Memory B cell (primary cell): ENCODE data around the gene LDB3.
"Not testable (repeated sequence)": the region's sequence is repeated elsewhere in the genome, so short reads cannot be mapped to it uniquely, and the experiment has no call there.

ENCODE experiments used
- ATAC-seq: fragments of 150-1000 bp; cut with Tn5 transposase; 2 replicates; pipeline ENCODE4 v1.10.0; 2021; ENCODE audit warnings: low read depth, mild to moderate bottlenecking, moderate library complexity
- DNase-seq, 2 donors: peaks; one replicate each; pipeline ENCODE4 v3.0.0; 2022; ENCODE audit warnings: low spot score in 2 of 2
- H3K27ac Mint-ChIP-seq: one replicate; pipeline ENCODE4 v1.8.0; 2022; ENCODE audit warnings: mild to moderate bottlenecking, moderate library complexity, mixed read lengths
- H3K27me3 Mint-ChIP-seq: one replicate; pipeline ENCODE4 v1.8.0; 2022; ENCODE audit warnings: mixed read lengths
- H3K36me3 Mint-ChIP-seq: one replicate; pipeline ENCODE4 v1.8.0; 2022; ENCODE audit warnings: mild to moderate bottlenecking, mixed read lengths
- H3K4me1 Mint-ChIP-seq: one replicate; pipeline ENCODE4 v1.8.0; 2022; ENCODE audit warnings: mixed read lengths
- H3K4me3 Mint-ChIP-seq: one replicate; pipeline ENCODE4 v1.8.0; 2022; ENCODE audit warnings: mild to moderate bottlenecking, moderate library complexity, mixed read lengths
- H3K9me3 Mint-ChIP-seq: one replicate; pipeline ENCODE4 v1.8.0; 2022; ENCODE audit warnings: mixed read lengths

Gene LDB3

DNA sequence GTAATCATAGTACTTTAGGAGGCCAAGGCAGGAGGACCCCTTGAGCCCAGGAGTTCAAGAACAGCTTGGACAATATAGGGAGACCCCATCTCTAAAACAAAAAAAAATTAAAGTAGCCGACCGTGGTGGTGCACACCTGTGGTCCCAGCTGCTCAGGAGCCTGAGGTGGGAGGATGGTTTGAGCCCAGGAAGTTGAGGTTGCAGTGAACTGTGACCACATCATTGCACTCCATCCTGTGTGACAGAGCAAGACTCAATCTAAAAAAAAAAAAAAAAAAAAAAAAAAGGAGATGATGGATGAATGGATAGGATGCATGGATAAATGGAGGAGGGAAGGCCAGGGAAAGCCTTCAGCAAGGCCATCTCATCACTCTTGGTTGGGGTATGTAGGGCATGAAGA lies 54.7 kb downstream of the LDB3 start:
- ATAC-seq = peak; percentile 43
- Mint-ChIP-seq H3K9me3 (no peaks in the 10 kb centered on the region), H3K36me3 (no peaks in the 10 kb centered on the region), H3K27ac (no peak overlapping the region), H3K27me3 (peaks cover 4% of the 10 kb centered on the region), H3K4me3 (no peak overlapping the region), H3K4me1 (peaks cover 6% of the 10 kb centered on the region)
- DNase-seq = no peak

DNA sequence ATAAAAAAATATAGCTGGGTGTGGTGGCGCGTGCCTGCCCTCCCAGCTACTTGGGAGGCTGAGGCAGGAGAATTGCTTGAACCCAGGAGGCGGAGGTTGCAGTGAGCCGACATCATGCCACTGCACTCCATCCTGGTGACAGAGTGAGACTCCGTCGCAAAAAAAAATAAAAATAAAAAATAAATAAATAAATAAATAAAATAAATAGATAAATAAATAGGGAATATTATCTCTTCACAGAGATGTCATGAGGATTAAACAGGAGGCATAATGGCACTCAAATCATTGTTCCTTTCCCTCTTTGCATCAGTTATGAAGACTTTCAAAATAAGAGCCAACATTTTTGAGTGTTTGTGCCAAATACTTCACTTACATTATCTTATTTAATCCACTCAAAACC lies 56.1 kb downstream of the LDB3 start:
- H3K36me3 Mint-ChIP-seq = no peaks in the 10 kb centered on the region
- H3K9me3 Mint-ChIP-seq = no peaks in the 10 kb centered on the region
- DNase-seq = no peak
- ATAC-seq = no peak
- peaks cover 6% of the 10 kb centered on the region for H3K4me1 Mint-ChIP-seq
- no peak overlapping the region for H3K4me3 Mint-ChIP-seq
- peaks cover 6% of the 10 kb centered on the region for H3K27me3 Mint-ChIP-seq
- H3K27ac Mint-ChIP-seq = no peak overlapping the region

- Mint-ChIP-seq H3K9me3 (no peaks in the 10 kb centered on the region), H3K4me1 (peaks cover 6% of the 10 kb centered on the region), H3K4me3 (no peak overlapping the region), H3K36me3 (no peaks in the 10 kb centered on the region), H3K27ac (no peak overlapping the region), H3K27me3 (peaks cover 8% of the 10 kb centered on the region)
- ATAC-seq = no peak
- no peak for DNase-seq
These were observed 57.8 kb downstream of the LDB3 start for GRCh38 chr10:86725980-86726676.

DNA sequence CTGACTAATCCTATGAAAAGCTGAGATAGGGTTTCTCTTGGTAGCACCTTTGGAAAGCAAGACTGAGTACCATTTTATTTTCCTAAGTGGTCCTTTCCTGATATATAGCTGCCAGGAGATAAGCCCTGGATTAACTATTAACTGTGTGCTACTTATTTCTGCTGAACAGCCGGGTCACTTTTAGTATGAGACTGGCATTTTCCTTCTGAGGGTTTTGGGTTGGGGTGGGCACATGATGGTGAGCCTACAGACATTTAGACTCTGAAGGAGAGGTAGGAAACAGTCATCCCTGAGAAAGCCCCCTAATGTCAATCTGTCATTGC lies 58.3 kb downstream of the LDB3 start:
- H3K36me3 Mint-ChIP-seq = no peaks in the 10 kb centered on the region
- no peaks in the 10 kb centered on the region for H3K9me3 Mint-ChIP-seq
- DNase-seq (no peak), ATAC-seq (no peak)
- peaks cover 6% of the 10 kb centered on the region for H3K27me3 Mint-ChIP-seq
- H3K27ac Mint-ChIP-seq = no peak overlapping the region
- peaks cover 6% of the 10 kb centered on the region for H3K4me1 Mint-ChIP-seq
- H3K4me3 Mint-ChIP-seq = no peak overlapping the region

GRCh38 chr10:86727470-86727869 lies 59.2 kb downstream of the LDB3 start:
- ATAC-seq (no peak), DNase-seq (no peak)
- H3K9me3 Mint-ChIP-seq = no peaks in the 10 kb centered on the region
- H3K4me1 Mint-ChIP-seq = peaks cover 6% of the 10 kb centered on the region
- H3K4me3 Mint-ChIP-seq = no peak overlapping the region
- H3K27me3 Mint-ChIP-seq = peaks cover 6% of the 10 kb centered on the region
- H3K36me3 Mint-ChIP-seq = no peaks in the 10 kb centered on the region
- no peak overlapping the region for H3K27ac Mint-ChIP-seq

GRCh38 chr10:86728056-86728455 lies 59.7 kb downstream of the LDB3 start:
- Mint-ChIP-seq H3K4me3 (no peak overlapping the region), H3K27me3 (peaks cover 6% of the 10 kb centered on the region), H3K36me3 (no peaks in the 10 kb centered on the region), H3K27ac (no peak overlapping the region), H3K4me1 (peaks cover 6% of the 10 kb centered on the region), H3K9me3 (no peaks in the 10 kb centered on the region)
- ATAC-seq = no peak
- no peak for DNase-seq

GRCh38 chr10:86729677-86730076 lies 61.4 kb downstream of the LDB3 start:
- Mint-ChIP-seq H3K9me3 (no peaks in the 10 kb centered on the region), H3K27ac (no peak overlapping the region), H3K4me3 (no peak overlapping the region), H3K36me3 (no peaks in the 10 kb centered on the region), H3K27me3 (peaks cover 6% of the 10 kb centered on the region), H3K4me1 (peaks cover 3% of the 10 kb centered on the region)
- ATAC-seq (no peak), DNase-seq (no peak)

DNA sequence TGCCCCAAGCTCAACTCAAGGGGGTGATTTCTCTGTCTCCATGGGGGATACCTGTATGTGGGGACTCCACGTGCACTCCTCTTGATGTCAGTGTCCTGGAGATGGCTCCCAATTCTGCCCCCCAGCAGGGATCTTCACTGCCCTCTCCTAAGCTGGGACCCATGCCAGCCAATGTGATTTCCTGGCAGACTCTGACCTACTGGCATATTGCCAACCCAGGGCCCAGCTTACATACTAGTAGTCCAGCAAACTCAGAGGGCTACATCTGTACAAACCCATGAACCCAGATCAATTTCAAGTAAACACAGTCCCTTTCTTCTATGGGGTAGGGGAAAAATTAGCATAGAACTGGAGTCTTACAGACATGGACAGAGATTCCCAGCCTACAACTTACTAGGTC lies 61.9 kb downstream of the LDB3 start:
- no peaks in the 10 kb centered on the region for H3K9me3 Mint-ChIP-seq
- H3K4me1 Mint-ChIP-seq = peaks cover 3% of the 10 kb centered on the region
- no peaks in the 10 kb centered on the region for H3K36me3 Mint-ChIP-seq
- ATAC-seq (no peak), DNase-seq (no peak)
- H3K4me3 Mint-ChIP-seq = no peak overlapping the region
- H3K27ac Mint-ChIP-seq = no peak overlapping the region
- H3K27me3 Mint-ChIP-seq = peaks cover 6% of the 10 kb centered on the region

- H3K9me3 Mint-ChIP-seq = no peaks in the 10 kb centered on the region
- DNase-seq (no peak), ATAC-seq (no peak)
- H3K4me3 Mint-ChIP-seq = no peak overlapping the region
- no peak overlapping the region for H3K27ac Mint-ChIP-seq
- peaks cover 6% of the 10 kb centered on the region for H3K27me3 Mint-ChIP-seq
- H3K36me3 Mint-ChIP-seq = no peaks in the 10 kb centered on the region
- peaks cover 3% of the 10 kb centered on the region for H3K4me1 Mint-ChIP-seq
These were observed 64.5 kb downstream of the LDB3 start for GRCh38 chr10:86732771-86733170.

- Mint-ChIP-seq H3K27me3 (peaks cover 3% of the 10 kb centered on the region), H3K27ac (no peak overlapping the region), H3K9me3 (no peaks in the 10 kb centered on the region), H3K36me3 (no peaks in the 10 kb centered on the region), H3K4me1 (peaks cover 3% of the 10 kb centered on the region), H3K4me3 (no peak overlapping the region)
- no peak for ATAC-seq
- DNase-seq = no peak
These were observed 65.0 kb downstream of the LDB3 start for GRCh38 chr10:86733260-86733671.

DNA sequence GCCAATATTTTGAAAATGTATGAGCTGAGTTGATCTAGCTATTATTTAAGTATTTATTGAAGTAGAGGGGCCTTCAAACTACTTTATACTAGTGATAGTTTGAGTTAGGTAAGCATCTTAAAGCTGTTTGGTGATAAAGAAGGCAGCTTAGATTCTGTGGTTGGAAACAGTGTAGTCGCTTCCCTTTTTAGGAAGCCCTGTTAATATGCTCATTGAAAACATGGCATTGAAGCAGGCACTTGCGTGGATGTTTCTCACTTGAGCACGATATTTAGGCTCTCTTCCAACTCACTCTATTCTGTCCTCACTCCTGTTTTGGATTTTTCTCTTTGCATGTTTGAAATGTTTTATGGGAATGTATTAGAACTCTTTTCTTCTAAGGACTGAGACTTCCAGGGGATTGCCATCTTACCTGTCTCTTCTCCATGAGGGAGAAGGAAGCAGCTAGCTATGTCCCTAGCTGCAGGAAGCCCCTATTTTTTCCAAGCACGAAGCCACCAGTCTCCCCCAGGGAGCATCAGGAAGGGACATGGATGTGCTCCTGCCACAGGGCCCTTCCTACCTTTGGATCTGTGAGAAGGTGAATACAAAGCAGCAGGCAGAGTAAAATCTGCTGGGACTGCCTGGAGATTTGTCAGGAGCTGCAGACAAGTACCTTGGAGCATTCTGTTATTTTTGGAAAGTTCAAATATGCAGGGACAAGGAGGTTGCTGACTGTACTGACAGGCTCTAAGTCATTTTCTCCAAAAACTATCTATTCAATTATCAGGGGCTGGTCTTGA lies 66.1 kb downstream of the LDB3 start:
- ATAC-seq (peak; percentile 59), DNase-seq (no peak)
- H3K9me3 Mint-ChIP-seq = no peaks in the 10 kb centered on the region
- no peaks in the 10 kb centered on the region for H3K36me3 Mint-ChIP-seq
- peaks cover 3% of the 10 kb centered on the region for H3K27me3 Mint-ChIP-seq
- peaks cover 3% of the 10 kb centered on the region for H3K4me1 Mint-ChIP-seq
- H3K4me3 Mint-ChIP-seq = no peak overlapping the region
- no peak overlapping the region for H3K27ac Mint-ChIP-seq

DNA sequence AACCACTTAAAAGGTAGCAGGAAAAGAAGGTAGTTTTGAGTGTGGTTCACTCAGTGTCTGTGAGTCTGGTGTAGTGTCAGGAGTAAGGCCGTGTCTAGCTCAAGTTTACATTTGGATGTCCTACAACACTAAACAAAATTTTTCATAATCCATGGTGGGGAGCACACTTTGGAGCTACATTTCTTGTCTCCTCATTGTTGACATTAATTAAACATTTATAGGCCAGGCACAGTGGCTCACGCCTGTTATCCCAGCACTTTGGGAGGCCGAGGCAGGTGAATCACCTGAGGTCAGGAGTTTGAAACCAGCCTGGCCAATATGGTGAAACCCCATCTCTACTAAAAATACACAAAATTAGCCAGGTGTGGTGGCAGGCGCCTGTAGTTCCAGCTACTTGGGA lies 67.0 kb downstream of the LDB3 start:
- not testable (repeated sequence) for ATAC-seq, H3K36me3 Mint-ChIP-seq, H3K27me3 Mint-ChIP-seq, H3K27ac Mint-ChIP-seq, DNase-seq, H3K9me3 Mint-ChIP-seq, H3K4me3 Mint-ChIP-seq, H3K4me1 Mint-ChIP-seq

DNA sequence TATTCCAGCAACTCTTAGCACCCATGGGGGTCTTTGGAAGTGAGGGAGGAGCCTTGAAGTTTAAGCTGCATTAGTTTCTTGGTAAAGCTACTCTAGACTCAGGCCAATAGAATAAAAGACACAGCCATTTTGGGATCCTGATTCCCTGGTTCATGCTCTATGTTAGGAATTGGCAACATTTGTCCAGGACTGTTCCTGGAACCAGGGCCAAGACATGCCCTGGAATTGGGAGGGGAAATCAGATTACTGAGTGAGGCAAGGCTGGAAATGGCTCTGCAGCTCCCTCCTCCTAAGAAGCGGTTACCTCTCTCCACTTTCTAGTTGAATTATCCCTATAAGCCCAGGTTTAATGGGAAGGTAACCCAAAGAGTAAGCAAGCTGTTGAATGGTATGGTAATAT lies 73.9 kb downstream of the LDB3 start:
- Mint-ChIP-seq H3K9me3 (no peaks in the 10 kb centered on the region), H3K27me3 (no peaks in the 10 kb centered on the region), H3K36me3 (no peaks in the 10 kb centered on the region), H3K4me1 (no peaks in the 10 kb centered on the region), H3K27ac (no peak overlapping the region), H3K4me3 (no peak overlapping the region)
- no peak for ATAC-seq
- DNase-seq = no peak

GRCh38 chr10:86744067-86744725 lies 75.9 kb downstream of the LDB3 start:
- Mint-ChIP-seq H3K9me3 (no peaks in the 10 kb centered on the region), H3K36me3 (no peaks in the 10 kb centered on the region), H3K4me1 (no peaks in the 10 kb centered on the region), H3K27ac (no peak overlapping the region), H3K27me3 (no peaks in the 10 kb centered on the region), H3K4me3 (no peak overlapping the region)
- no peak for DNase-seq
- ATAC-seq = no peak
